WTC11 (cell line): ENCODE results near the gene TTC4. TPM values are rescaled to one million over a fixed set of nuclear protein-coding genes. Genes with fewer than 3 reads are reported as not detected.

Source experiments
- ATAC-seq: fragments of 200-7000 bp; cut with Tn5 transposase; 2 replicates; pipeline ENCODE4 v1.10.0; 2021; ENCODE audit warnings: mild to moderate bottlenecking, moderate library complexity
- CTCF ChIA-PET: fragments of 300-600 bp; sonication (Branson Sonifier 250); formaldehyde crosslinking; loops from one replicate; lab custom pipeline; 2021; ENCODE audit warnings: antibody characterized with exemption; lab: Charles Lee
- POLR2A ChIA-PET: fragments of 350-600 bp; sonication (Branson Sonifier 250); formaldehyde crosslinking; loops from one replicate; lab custom pipeline; 2021; ENCODE audit warnings: antibody characterized with exemption; lab: Charles Lee
- DNase-seq: peaks from one replicate; pipeline ENCODE4 v3.0.0; 2021; ENCODE audit warnings: low spot score
- H3K27ac Mint-ChIP-seq: 2 replicates; pipeline ENCODE4 v1.8.0; 2021; ENCODE audit warnings: mixed read lengths
- H3K27me3 Mint-ChIP-seq: 2 replicates; pipeline ENCODE4 v1.8.0; 2021; ENCODE audit warnings: low read depth, mild to moderate bottlenecking, moderate library complexity, mixed read lengths
- H3K36me3 Mint-ChIP-seq: 2 replicates; pipeline ENCODE4 v1.8.0; 2021; ENCODE audit warnings: mixed read lengths
- H3K4me1 Mint-ChIP-seq: 2 replicates; pipeline ENCODE4 v1.8.0; 2022; ENCODE audit warnings: mixed read lengths
- H3K4me3 Mint-ChIP-seq: 2 replicates; pipeline ENCODE4 v1.8.0; 2021; ENCODE audit warnings: mild to moderate bottlenecking, moderate library complexity, mixed read lengths
- H3K9me3 Mint-ChIP-seq: 2 replicates; pipeline ENCODE4 v1.8.0; 2021; ENCODE audit warnings: mixed read lengths
- AFF4 ChIP-seq: sonication (generic); formaldehyde crosslinking; IDR thresholded peaks from 2 replicates; pipeline ENCODE4 v1.8.1; 2023; ENCODE audit warnings: mild to moderate bottlenecking, missing genetic modification reagents, borderline replicate concordance
- ATF3 ChIP-seq: sonication (generic); formaldehyde crosslinking; conservative IDR thresholded peaks from 2 replicates; pipeline ENCODE4 v1.8.1; 2022; ENCODE audit warnings: mild to moderate bottlenecking, missing genetic modification reagents
- ATF6 ChIP-seq: sonication (generic); formaldehyde crosslinking; IDR thresholded peaks from 2 replicates; pipeline ENCODE4 v1.8.1; 2023; ENCODE audit warnings: mild to moderate bottlenecking, missing genetic modification reagents
- E2F4 ChIP-seq: sonication (generic); formaldehyde crosslinking; IDR thresholded peaks from 2 replicates; pipeline ENCODE4 v1.8.1; 2022; ENCODE audit warnings: low read depth, mild to moderate bottlenecking, moderate library complexity, missing genetic modification reagents, borderline replicate concordance
- ERG ChIP-seq: fragments of 250-450 bp; sonication (Bioruptor Pico); IDR thresholded peaks from 2 replicates; pipeline ENCODE4 v1.8.0; 2021; ENCODE audit warnings: mild to moderate bottlenecking
- FOXP4 ChIP-seq: sonication (generic); formaldehyde crosslinking; IDR thresholded peaks from 2 replicates; pipeline ENCODE4 v1.8.0; 2022; ENCODE audit warnings: mild to moderate bottlenecking, missing genetic modification reagents
- MLX ChIP-seq: sonication (generic); formaldehyde crosslinking; IDR thresholded peaks from 2 replicates; pipeline ENCODE4 v1.8.1; 2023; ENCODE audit warnings: mild to moderate bottlenecking, missing genetic modification reagents, moderate library complexity
- NR3C1 ChIP-seq: sonication (generic); formaldehyde crosslinking; conservative IDR thresholded peaks from 2 replicates; pipeline ENCODE4 v1.8.1; 2023; ENCODE audit warnings: low read depth, mild to moderate bottlenecking, missing genetic modification reagents
- OVOL2 ChIP-seq: fragments of 250-450 bp; sonication (Bioruptor Pico); IDR thresholded peaks from 2 replicates; pipeline ENCODE4 v1.9.0; 2021; ENCODE audit warnings: mild to moderate bottlenecking, borderline replicate concordance
- RORB ChIP-seq: fragments of 250-450 bp; sonication (Bioruptor Pico); IDR thresholded peaks from 2 replicates; pipeline ENCODE4 v1.9.0; 2021; ENCODE audit warnings: mild to moderate bottlenecking
- SOX15 ChIP-seq: fragments of 250-450 bp; sonication (Bioruptor Pico); IDR thresholded peaks from 2 replicates; pipeline ENCODE4 v1.9.0; 2021; ENCODE audit warnings: mild to moderate bottlenecking
- TP53 ChIP-seq: sonication (generic); formaldehyde crosslinking; IDR thresholded peaks from 2 replicates; pipeline ENCODE4 v1.8.1; 2023; ENCODE audit warnings: mild to moderate bottlenecking, missing genetic modification reagents
- USF2 ChIP-seq: sonication (generic); formaldehyde crosslinking; IDR thresholded peaks from 2 replicates; pipeline ENCODE4 v1.8.1; 2023; ENCODE audit warnings: mild to moderate bottlenecking, missing genetic modification reagents, moderate library complexity
- ZBTB21 ChIP-seq: sonication (generic); formaldehyde crosslinking; IDR thresholded peaks from 2 replicates; pipeline ENCODE4 v1.8.1; 2023; ENCODE audit warnings: mild to moderate bottlenecking, missing genetic modification reagents, borderline replicate concordance
- ZNF121 ChIP-seq: sonication (generic); formaldehyde crosslinking; IDR thresholded peaks from 2 replicates; pipeline ENCODE4 v1.8.0; 2023; ENCODE audit warnings: missing genetic modification reagents
- ZNF423 ChIP-seq: fragments of 250-450 bp; sonication (Bioruptor Pico); IDR thresholded peaks from 2 replicates; pipeline ENCODE4 v2.1.2; 2022; ENCODE audit warnings: mild to moderate bottlenecking, moderate library complexity
- total RNA-seq: library from RNA; stranded (reverse); gene quantifications from 3 replicates; pipeline ENCODE4 v1.2.3, GENCODE V29; 2021

The TTC4 gene
- total RNA-seq, 1 experiment from 2014 or later: 18.8 TPM

DNA sequence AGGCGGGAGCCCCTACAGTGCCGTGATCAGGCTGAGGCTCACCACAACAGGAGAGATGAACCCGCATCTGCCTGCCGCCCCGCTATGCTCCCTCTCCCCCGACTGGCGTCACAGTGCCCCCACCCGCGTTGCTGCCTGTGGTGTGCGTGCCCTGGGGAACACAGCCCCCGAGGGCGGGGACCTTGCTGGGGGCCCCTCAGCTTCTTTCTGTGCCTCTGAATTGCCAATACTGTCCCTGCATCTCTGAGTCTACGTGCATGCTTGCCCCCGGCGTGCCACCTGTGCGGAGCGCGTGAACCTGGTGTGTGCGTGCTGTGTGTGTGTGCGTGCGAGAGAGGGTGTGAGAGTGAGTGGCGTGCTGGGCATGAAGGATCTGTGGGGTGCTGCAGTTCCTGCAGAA is 38.4 kb downstream of the TTC4 start:
- Mint-ChIP-seq H3K27ac (no peak overlapping the region), H3K9me3 (no peaks in the 10 kb centered on the region), H3K4me1 (peaks cover 18% of the 10 kb centered on the region), H3K36me3 (0 out of 2 replicates have a peak, but pooled peaks cover 8% of the 10 kb centered on the region), H3K27me3 (no peaks in the 10 kb centered on the region), H3K4me3 (no peak overlapping the region)
- TF ChIP-seq ERG (CRISPR knock-in tag) (no peak), USF2 (CRISPR knock-in tag) (no peak), ATF3 (no peak), NR3C1 (CRISPR knock-in tag) (no peak), ZNF121 (no peak)
- POLR2A ChIA-PET: no interaction called here
- CTCF ChIA-PET: no interaction called here
- DNase-seq (no peak), ATAC-seq (no peak)

DNA sequence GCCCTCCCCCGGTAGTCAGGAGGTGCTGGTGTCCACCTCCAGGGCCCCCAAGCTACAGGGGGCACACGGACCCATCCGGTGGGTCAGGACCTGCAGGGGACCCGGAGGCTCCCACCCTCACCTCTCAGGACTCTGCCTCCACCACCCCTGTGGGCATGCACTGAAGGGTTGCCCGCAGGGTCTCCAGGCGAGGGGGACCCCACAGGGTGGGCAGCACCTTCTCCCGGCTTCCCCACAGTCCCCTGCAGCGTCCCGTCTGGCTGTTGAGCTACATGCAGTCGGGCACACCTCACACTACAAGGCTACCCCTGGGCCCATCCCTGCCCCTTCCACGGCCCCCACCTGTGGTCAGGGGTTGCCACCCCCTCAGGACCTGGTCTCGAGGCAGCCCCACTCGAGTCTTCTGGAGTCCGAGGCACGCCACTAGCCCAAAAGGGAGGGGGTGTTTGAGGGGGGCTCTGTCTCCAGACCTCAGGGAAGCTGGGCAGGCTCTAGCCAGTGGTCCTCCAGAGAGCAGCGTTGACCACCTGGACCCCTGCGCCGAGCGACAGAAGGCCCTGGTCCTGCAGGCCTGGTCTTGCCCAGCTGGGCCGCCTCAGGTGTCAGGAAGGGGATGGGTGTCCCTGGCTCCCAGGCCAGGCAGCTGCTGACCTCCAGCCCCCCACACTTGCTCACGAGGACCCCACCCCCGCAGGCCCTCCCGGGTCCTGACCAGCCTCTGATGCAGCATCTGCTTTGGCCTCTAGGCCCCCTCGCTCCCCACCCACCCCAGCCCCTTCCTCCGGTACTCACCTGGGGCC is 39.0 kb downstream of the TTC4 start:
- CTCF ChIA-PET: interaction anchor here (2.2 kb wide), 1 partner anchor 38 kb away, joined by 8 read pairs; no protein-coding TSS in a partner anchor
- no peak overlapping the region for H3K4me3 Mint-ChIP-seq
- H3K36me3 Mint-ChIP-seq: 0 out of 2 replicates have a peak, but pooled peaks cover 8% of the 10 kb centered on the region
- no peak for ATAC-seq
- POLR2A ChIA-PET: no interaction called here
- H3K9me3 Mint-ChIP-seq: no peaks in the 10 kb centered on the region
- peaks cover 18% of the 10 kb centered on the region for H3K4me1 Mint-ChIP-seq
- no peak overlapping the region for H3K27ac Mint-ChIP-seq
- no peaks in the 10 kb centered on the region for H3K27me3 Mint-ChIP-seq
- DNase-seq: no peak
- no peak for TF ChIP-seq E2F4
- TF ChIP-seq OVOL2 (CRISPR knock-in tag): no peak
- TF ChIP-seq ATF6 (CRISPR knock-in tag): no peak
- TF ChIP-seq RORB: no peak
- no peak for TF ChIP-seq AFF4 (CRISPR knock-in tag)
- TF ChIP-seq FOXP4 (CRISPR knock-in tag): no peak
- TF ChIP-seq ZNF423 (CRISPR knock-in tag): no peak
- TF ChIP-seq ERG (CRISPR knock-in tag): no peak
- no peak for TF ChIP-seq TP53 (CRISPR knock-in tag)
- no peak for TF ChIP-seq MLX (CRISPR knock-in tag)
- no peak for TF ChIP-seq SOX15 (CRISPR knock-in tag)
- no peak for TF ChIP-seq ZBTB21
